ENCODE measurements around the gene GOLGA6L2. TPM values are rescaled to one million over a fixed set of nuclear protein-coding genes. Genes with fewer than 3 reads are reported as not detected.
"Not testable (repeated sequence)": the region's sequence is repeated elsewhere in the genome, so short reads cannot be mapped to it uniquely, and the experiment has no call there.

The GOLGA6L2 gene
- total RNA-seq, 1 experiment from 2014 or later, result not detected

DNA sequence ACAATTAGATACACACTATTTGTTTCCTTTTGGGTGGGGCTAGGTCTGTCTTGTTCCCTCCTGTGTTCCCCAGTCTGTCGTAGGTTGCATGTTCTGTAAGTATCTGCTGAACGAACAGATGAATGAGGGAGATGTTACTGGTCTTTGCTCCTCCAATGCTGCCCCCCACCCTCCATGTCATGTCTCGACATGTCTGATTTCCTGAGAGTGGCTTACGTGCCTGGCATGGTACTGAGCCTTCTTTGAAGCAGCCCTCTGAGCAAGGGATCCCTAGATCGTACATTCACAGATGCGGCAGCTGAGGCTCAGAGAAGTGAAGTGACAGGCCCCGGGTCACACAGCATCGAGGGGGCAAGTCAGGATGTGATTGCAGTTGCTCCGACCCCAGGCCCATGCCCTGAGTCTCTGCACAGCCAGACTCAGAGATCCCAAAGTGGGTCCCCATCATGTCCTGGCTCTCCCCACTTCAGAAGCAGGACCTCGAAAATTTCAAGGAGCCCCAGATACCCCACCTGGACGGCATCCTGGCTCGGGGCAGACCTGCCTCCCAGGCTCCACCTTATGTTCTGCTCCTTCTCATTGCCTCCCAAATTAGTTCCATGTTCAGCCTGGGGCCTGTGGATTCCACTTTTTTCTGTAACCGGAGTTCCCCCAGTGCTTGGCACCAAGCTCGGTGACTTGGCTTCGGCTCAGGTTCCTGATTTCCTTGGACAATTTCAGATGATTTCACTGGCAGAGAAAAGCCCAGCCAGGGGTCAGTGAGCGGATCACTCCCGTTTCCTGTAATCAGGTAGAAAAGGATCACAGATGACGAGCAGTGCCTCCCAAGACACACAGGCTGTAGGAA is 24.7 kb downstream of the GOLGA6L2 start:
- H3K9ac ChIP-seq (ENCODE audit: low read length), result no peak overlapping the region
- H3K36me3 ChIP-seq (ENCODE audit: insufficient read depth, low read length), result no peaks in the 10 kb centered on the region
- no peaks in the 10 kb centered on the region for H4K20me1 ChIP-seq (ENCODE audit: insufficient read depth, low read depth, low read length)
- H3K4me1 ChIP-seq (ENCODE audit: low read length), result no peaks in the 10 kb centered on the region
- no peak overlapping the region for H3K4me2 ChIP-seq (ENCODE audit: low read depth, low read length, poor library complexity, severe bottlenecking)
- H2AFZ ChIP-seq (ENCODE audit: low read length), result no peak overlapping the region
- no peak overlapping the region for H3K4me3 ChIP-seq (ENCODE audit: low read length)
- no peak for DNase-seq
- no peaks in the 10 kb centered on the region for H3K79me2 ChIP-seq (ENCODE audit: low read length)
- H3K9me3 ChIP-seq (ENCODE audit: low read length), result no peaks in the 10 kb centered on the region
- H3K27ac ChIP-seq (ENCODE audit: low read length), result no peak overlapping the region
- H3K27me3 ChIP-seq (ENCODE audit: low read length), result no peaks in the 10 kb centered on the region
- no peaks in the 10 kb centered on the region for H3K9me2 ChIP-seq (replicated peaks; ENCODE audit: insufficient read depth, low read length)

DNA sequence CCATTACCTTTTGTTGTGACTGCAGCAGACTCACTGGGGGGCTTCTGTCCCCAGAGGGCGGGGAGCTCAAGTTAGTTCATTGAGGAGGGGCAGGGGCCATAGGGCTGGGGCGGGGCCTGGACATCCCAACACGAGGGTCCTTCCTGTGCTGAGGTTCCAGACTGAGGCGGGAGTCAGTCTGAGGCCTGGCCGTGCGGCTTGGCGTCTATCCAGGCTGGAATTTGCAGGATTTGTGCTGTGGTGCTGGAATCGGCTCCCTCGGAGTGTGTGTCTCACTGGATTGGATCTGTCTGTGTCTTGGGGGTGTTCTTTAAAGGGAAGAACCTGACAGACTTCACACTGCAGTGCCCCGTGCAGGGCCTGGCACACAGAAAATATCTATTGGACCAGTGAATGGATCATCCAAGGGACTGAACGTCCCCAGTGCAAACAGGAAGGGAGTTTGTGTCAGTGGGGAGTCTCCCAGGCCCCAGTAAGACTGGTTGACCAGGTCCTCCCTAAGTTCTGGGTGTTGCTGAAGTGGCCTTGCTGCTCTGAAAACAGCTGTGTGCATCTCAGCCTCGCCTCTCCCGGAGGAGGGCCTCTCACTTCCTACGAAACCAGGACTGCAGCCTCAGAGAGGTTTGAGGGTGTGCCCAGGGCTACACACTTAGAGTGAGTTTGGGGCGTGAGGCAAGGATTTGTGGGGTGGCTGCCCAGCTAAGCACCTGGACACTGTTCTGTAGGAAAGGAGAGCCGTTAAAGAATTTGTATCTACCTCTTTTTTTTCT is 26.1 kb downstream of the GOLGA6L2 start:
- no peaks in the 10 kb centered on the region for H3K36me3 ChIP-seq (ENCODE audit: insufficient read depth, low read length)
- no peaks in the 10 kb centered on the region for H3K9me3 ChIP-seq (ENCODE audit: low read length)
- H3K4me2 ChIP-seq (ENCODE audit: low read depth, low read length, poor library complexity, severe bottlenecking), result no peak overlapping the region
- no peaks in the 10 kb centered on the region for H3K9me2 ChIP-seq (replicated peaks; ENCODE audit: insufficient read depth, low read length)
- no peaks in the 10 kb centered on the region for H3K79me2 ChIP-seq (ENCODE audit: low read length)
- no peaks in the 10 kb centered on the region for H3K27me3 ChIP-seq (ENCODE audit: low read length)
- no peak overlapping the region for H2AFZ ChIP-seq (ENCODE audit: low read length)
- no peak overlapping the region for H3K27ac ChIP-seq (ENCODE audit: low read length)
- H3K4me3 ChIP-seq (ENCODE audit: low read length), result no peak overlapping the region
- H3K9ac ChIP-seq (ENCODE audit: low read length), result no peak overlapping the region
- DNase-seq, result no peak
- no peaks in the 10 kb centered on the region for H4K20me1 ChIP-seq (ENCODE audit: insufficient read depth, low read depth, low read length)
- no peaks in the 10 kb centered on the region for H3K4me1 ChIP-seq (ENCODE audit: low read length)

DNA sequence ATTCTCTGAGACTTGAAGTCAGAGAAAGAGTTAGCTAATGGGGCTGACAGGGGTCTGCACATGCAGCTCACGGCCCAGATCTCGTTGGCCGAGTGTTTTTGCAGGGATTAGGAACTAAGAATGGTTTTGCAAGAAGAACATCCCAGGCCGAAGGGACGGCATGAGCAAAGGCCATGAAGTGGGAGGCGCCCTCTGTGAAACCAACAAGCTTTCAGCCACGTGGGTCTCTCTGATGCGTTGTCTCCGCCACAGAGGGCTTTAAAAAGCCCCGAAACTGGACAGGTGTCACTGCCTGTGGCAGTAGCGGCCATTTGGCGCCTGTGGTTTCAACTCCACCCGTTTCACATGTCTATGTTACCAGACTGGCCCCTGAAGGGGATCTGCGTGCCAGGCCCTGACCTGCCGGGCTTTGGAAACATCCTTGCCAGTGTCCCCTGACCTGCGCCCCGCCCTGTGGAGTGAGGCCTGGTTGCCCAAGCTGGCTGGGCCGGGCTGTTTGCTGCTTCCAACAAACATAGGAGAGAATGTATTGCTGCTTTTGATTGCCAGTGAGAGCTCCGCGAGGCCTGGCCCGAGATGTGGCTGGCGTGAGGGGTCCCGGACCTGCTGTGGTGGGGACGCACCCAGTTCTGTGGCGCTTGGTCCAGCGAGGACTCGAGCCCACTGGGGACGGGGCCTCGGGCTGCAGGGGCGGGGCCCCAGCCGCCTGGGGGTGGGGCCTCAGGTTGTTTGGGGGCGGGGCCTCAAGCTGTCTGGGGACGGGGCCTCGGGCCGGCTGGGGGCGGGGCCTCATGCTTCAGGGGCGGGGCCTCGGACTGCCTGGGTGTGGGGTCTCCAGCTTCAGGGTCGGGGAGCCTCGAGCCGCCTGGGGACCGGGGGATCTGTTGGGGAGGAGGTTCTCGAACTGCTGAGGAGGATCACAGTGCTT is 30.4 kb downstream of the GOLGA6L2 start:
- H3K4me3 ChIP-seq (ENCODE audit: low read length), result no peak overlapping the region
- H3K27ac ChIP-seq (ENCODE audit: low read length), result no peak overlapping the region
- no peak overlapping the region for H3K9ac ChIP-seq (ENCODE audit: low read length)
- no peak for DNase-seq
- no peaks in the 10 kb centered on the region for H3K79me2 ChIP-seq (ENCODE audit: low read length)
- no peaks in the 10 kb centered on the region for H3K36me3 ChIP-seq (ENCODE audit: insufficient read depth, low read length)
- no peaks in the 10 kb centered on the region for H3K9me3 ChIP-seq (ENCODE audit: low read length)
- H3K9me2 ChIP-seq (replicated peaks; ENCODE audit: insufficient read depth, low read length), result no peaks in the 10 kb centered on the region
- H2AFZ ChIP-seq (ENCODE audit: low read length), result no peak overlapping the region
- no peaks in the 10 kb centered on the region for H3K27me3 ChIP-seq (ENCODE audit: low read length)
- H4K20me1 ChIP-seq (ENCODE audit: insufficient read depth, low read depth, low read length), result no peaks in the 10 kb centered on the region
- no peaks in the 10 kb centered on the region for H3K4me1 ChIP-seq (ENCODE audit: low read length)
- H3K4me2 ChIP-seq (ENCODE audit: low read depth, low read length, poor library complexity, severe bottlenecking), result no peak overlapping the region

DNA sequence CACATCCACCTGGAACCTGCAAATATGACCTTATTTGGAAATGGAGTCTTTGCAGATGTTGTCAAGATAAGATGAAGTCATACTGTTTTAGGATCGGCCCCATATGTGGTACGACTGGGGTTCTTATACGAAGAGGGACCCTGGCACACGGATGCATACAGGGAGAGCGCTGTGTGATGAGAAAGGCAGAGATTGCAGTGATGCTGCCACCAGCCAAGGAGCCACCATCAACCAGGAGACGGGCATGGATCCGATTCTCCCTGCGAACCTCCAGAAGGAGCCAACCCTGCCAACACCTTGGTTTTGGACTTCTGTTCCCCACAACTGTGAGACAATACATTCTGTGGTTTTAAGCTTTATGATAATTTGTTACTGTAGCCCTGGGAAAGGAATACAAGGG is 31.2 kb downstream of the GOLGA6L2 start:
- not testable (repeated sequence) for H3K27me3 ChIP-seq (ENCODE audit: low read length); H3K36me3 ChIP-seq (ENCODE audit: insufficient read depth, low read length); H3K4me2 ChIP-seq (ENCODE audit: low read depth, low read length, poor library complexity, severe bottlenecking); H3K9me3 ChIP-seq (ENCODE audit: low read length); H3K4me3 ChIP-seq (ENCODE audit: low read length); H3K27ac ChIP-seq (ENCODE audit: low read length); H3K4me1 ChIP-seq (ENCODE audit: low read length); H3K79me2 ChIP-seq (ENCODE audit: low read length); DNase-seq; H4K20me1 ChIP-seq (ENCODE audit: insufficient read depth, low read depth, low read length); H3K9me2 ChIP-seq (replicated peaks; ENCODE audit: insufficient read depth, low read length); H2AFZ ChIP-seq (ENCODE audit: low read length); H3K9ac ChIP-seq (ENCODE audit: low read length)

DNA sequence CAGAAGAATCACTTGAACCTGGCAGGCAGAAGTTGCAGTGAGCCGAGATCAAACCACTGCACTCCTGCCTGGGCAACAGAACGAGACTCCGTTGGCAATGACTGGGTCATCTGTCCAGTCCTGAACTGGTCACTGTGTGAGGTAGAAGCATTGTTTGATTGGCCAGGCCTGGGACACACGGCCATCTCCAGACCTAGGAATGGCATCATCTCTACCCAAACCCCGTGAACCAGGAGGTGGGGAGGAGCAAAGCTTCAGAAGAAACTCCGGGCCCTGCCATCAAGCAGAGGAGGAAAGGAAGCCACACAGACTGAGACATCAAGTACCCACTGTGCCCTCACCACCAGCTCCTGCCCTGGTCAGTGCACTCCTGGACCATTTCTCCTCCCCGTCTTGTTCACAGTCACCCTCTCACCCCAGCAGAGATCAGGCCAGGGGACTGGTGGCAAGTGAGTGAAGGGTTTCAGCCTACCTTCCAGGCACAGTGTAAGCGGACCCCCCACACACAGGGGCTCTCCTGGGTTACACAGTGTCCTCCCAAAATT is 31.6 kb downstream of the GOLGA6L2 start:
- H3K4me2 ChIP-seq (ENCODE audit: low read depth, low read length, poor library complexity, severe bottlenecking), result no peak overlapping the region
- DNase-seq, result no peak
- no peak overlapping the region for H3K27ac ChIP-seq (ENCODE audit: low read length)
- no peaks in the 10 kb centered on the region for H4K20me1 ChIP-seq (ENCODE audit: insufficient read depth, low read depth, low read length)
- H3K9me3 ChIP-seq (ENCODE audit: low read length), result no peaks in the 10 kb centered on the region
- no peak overlapping the region for H3K4me3 ChIP-seq (ENCODE audit: low read length)
- no peaks in the 10 kb centered on the region for H3K36me3 ChIP-seq (ENCODE audit: insufficient read depth, low read length)
- H3K79me2 ChIP-seq (ENCODE audit: low read length), result no peaks in the 10 kb centered on the region
- no peaks in the 10 kb centered on the region for H3K4me1 ChIP-seq (ENCODE audit: low read length)
- H3K9ac ChIP-seq (ENCODE audit: low read length), result no peak overlapping the region
- H3K9me2 ChIP-seq (replicated peaks; ENCODE audit: insufficient read depth, low read length), result no peaks in the 10 kb centered on the region
- no peaks in the 10 kb centered on the region for H3K27me3 ChIP-seq (ENCODE audit: low read length)
- no peak overlapping the region for H2AFZ ChIP-seq (ENCODE audit: low read length)

DNA sequence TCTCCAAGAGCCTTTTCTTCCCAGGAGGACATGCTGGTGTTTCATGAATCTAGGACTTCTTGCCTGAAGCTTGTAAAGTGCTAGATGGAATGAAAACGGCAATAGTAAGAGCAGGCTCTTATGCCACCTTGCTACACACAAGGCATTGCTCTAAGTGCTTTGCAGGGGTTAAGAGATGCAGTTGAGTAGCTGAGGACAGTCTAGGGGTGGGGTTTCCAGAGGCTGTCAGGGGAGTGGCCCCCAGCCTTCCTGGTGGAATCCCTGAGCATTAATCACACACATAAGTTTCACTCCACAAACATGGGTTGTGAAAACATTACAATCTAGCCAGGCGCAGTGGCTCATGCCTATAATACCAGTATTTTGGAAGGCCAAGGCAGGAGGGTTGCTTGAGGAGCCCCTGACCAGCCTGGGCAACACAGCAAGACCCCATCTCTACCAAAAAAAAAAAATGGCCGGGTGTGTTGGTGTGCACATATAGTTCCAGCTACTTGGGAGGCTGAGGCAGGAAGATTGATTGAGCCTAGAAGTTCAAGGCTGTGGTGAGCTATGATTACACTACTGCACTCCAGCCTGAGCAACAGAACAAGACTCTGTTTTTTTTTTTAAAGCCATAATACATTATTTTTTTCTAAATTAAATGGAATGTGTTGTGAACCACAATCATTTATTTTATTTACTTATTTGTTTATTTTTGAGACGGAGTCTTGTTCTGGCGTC is 34.0 kb downstream of the GOLGA6L2 start:
- not testable (repeated sequence) for H3K9ac ChIP-seq (ENCODE audit: low read length); H3K27me3 ChIP-seq (ENCODE audit: low read length); H3K9me3 ChIP-seq (ENCODE audit: low read length); H3K36me3 ChIP-seq (ENCODE audit: insufficient read depth, low read length); H3K27ac ChIP-seq (ENCODE audit: low read length); H3K4me1 ChIP-seq (ENCODE audit: low read length); DNase-seq; H3K79me2 ChIP-seq (ENCODE audit: low read length); H3K4me3 ChIP-seq (ENCODE audit: low read length); H3K9me2 ChIP-seq (replicated peaks; ENCODE audit: insufficient read depth, low read length); H4K20me1 ChIP-seq (ENCODE audit: insufficient read depth, low read depth, low read length); H3K4me2 ChIP-seq (ENCODE audit: low read depth, low read length, poor library complexity, severe bottlenecking); H2AFZ ChIP-seq (ENCODE audit: low read length)

DNA sequence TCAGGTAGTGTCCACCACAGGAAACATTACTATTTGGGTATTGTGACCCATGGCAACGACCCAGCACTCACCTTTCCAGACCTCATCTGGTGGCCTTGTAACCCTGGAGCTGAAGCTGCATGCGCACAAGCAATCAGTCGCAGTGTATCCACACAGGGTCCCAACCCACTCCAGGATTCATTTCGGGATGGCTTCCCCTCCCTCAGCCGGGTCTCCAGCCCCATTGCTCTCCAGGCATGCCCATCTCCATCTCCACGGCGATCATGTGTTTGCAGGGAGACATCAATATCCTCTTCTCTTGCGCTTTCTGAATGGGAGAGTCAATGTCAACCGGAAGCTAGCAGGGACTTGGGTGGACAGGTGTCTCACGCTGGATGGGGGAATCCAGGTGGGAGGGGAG is 35.2 kb downstream of the GOLGA6L2 start:
- Histone ChIP-seq H2AFZ (ENCODE audit: low read length) (no peak overlapping the region), H3K79me2 (ENCODE audit: low read length) (no peaks in the 10 kb centered on the region), H3K4me1 (ENCODE audit: low read length) (no peaks in the 10 kb centered on the region), H3K4me3 (ENCODE audit: low read length) (no peak overlapping the region), H4K20me1 (ENCODE audit: insufficient read depth, low read depth, low read length) (no peaks in the 10 kb centered on the region), H3K36me3 (ENCODE audit: insufficient read depth, low read length) (no peaks in the 10 kb centered on the region), H3K27ac (ENCODE audit: low read length) (no peak overlapping the region), H3K4me2 (ENCODE audit: low read depth, low read length, poor library complexity, severe bottlenecking) (no peak overlapping the region), H3K27me3 (ENCODE audit: low read length) (no peaks in the 10 kb centered on the region), H3K9me3 (ENCODE audit: low read length) (no peaks in the 10 kb centered on the region), H3K9me2 (replicated peaks; ENCODE audit: insufficient read depth, low read length) (no peaks in the 10 kb centered on the region), H3K9ac (ENCODE audit: low read length) (no peak overlapping the region)
- no peak for DNase-seq

All from Karpas-422 (cell line).